GM12878 (cell line): Measurements from ENCODE around the gene HOXA10. TPM values are rescaled to one million over a fixed set of nuclear protein-coding genes. Genes with fewer than 3 reads are reported as not detected.

ENCODE experiments used
- ATAC-seq: fragments of 200-7000 bp; cut with Tn5 transposase; 3 replicates; pipeline ENCODE4 v1.9.1; 2020; ENCODE audit warnings: mild to moderate bottlenecking, moderate library complexity
- BruUV-seq: library from RNA; stranded (reverse); fragments of 400-500 nt; replicated peaks from 2 replicates; lab custom pipeline; 2021; lab: Mats Ljungman, UMichigan
- CTCF ChIA-PET: fragments of 300-600 bp; sonication (Branson Sonifier 250); formaldehyde crosslinking; extraction: SDS; loops from one replicate; lab custom pipeline; 2021; ENCODE audit warnings: inconsistent platforms; lab: Yijun Ruan, JAX
- POLR2A ChIA-PET: fragments of 350-600 bp; formaldehyde crosslinking; extraction: SDS; loops from one replicate; lab custom pipeline; 2021; ENCODE audit warnings: inconsistent platforms; lab: Charles Lee
- RAD21 ChIA-PET: fragments of 300-600 bp; sonication (Branson Sonifier 250); formaldehyde crosslinking; loops from one replicate; lab custom pipeline; 2023; ENCODE audit warnings: antibody characterized with exemption; ENCODE audit not compliant: unreplicated experiment; lab: Charles Lee
- SMC1A ChIA-PET: fragments of 300-600 bp; sonication (Branson Sonifier 250); formaldehyde crosslinking; loops from one replicate; lab custom pipeline; 2023; ENCODE audit not compliant: unreplicated experiment, uncharacterized antibody; lab: Charles Lee
- DNase-seq: peaks from one replicate; pipeline ENCODE4 v3.0.0-alpha.2; 2011; ENCODE audit warnings: low read depth, low spot score
- FAIRE-seq: peaks from 3 replicates; lab custom pipeline; 2011; peaks lifted over from hg19 to GRCh38; lab: Jason Lieb, UNC
- H2AFZ ChIP-seq: 2 replicates; pipeline ENCODE4 v1.6.0; 2011; ENCODE audit warnings: low read depth, low read length, control low read depth; ENCODE audit not compliant: control insufficient read depth
- H3K27ac ChIP-seq: 2 replicates; pipeline ENCODE4 v1.5.1; 2011; ENCODE audit warnings: control low read depth; ENCODE audit not compliant: control insufficient read depth, insufficient read depth
- H3K27me3 ChIP-seq, 2 experiments: replicated peaks in 1 of 2; 2 replicates each; pipeline versions ENCODE4 v1.6.0 to v1.6.1; 2011; ENCODE audit warnings: low read length in 1 of 2; ENCODE audit not compliant: control insufficient read depth in 2 of 2, insufficient read depth in 2 of 2
- H3K36me3 ChIP-seq, 2 experiments: 2 replicates each; pipeline ENCODE4 v1.5.1; 2011; ENCODE audit warnings: low read length in 1 of 2; ENCODE audit not compliant: control insufficient read depth in 2 of 2, insufficient read depth in 2 of 2
- H3K4me1 ChIP-seq: 2 replicates; pipeline ENCODE4 v1.6.1; 2011; ENCODE audit warnings: mild to moderate bottlenecking, low read length, moderate library complexity, mixed read lengths; ENCODE audit not compliant: control insufficient read depth, insufficient read depth
- H3K4me2 ChIP-seq: 2 replicates; pipeline ENCODE4 v1.6.0; 2011; ENCODE audit warnings: control low read depth; ENCODE audit not compliant: control insufficient read depth, insufficient read depth
- H3K4me3 ChIP-seq: fragments of 200-600 bp; sonication (generic); 2 replicates; pipeline ENCODE4 v1.5.1; 2016
- H3K79me2 ChIP-seq: 2 replicates; pipeline ENCODE4 v1.6.0; 2011; ENCODE audit warnings: low read length; ENCODE audit not compliant: control insufficient read depth, insufficient read depth
- H3K9ac ChIP-seq: 2 replicates; pipeline ENCODE4 v1.8.0; 2011; ENCODE audit warnings: low read length, control low read depth, mixed read lengths; ENCODE audit not compliant: control insufficient read depth, insufficient read depth
- H3K9me3 ChIP-seq: replicated peaks from 3 replicates; pipeline ENCODE4 v1.5.1; 2011; ENCODE audit warnings: mild to moderate bottlenecking, low read length; ENCODE audit not compliant: control insufficient read depth, insufficient read depth
- H4K20me1 ChIP-seq: 2 replicates; pipeline ENCODE4 v1.6.0; 2011; ENCODE audit not compliant: control insufficient read depth, insufficient read depth
- ATF3 ChIP-seq: IDR thresholded peaks from 2 replicates; pipeline ENCODE4 v1.6.1; 2011; ENCODE audit warnings: low read depth, mild to moderate bottlenecking, low read length, moderate library complexity, borderline replicate concordance; ENCODE audit errors: extremely low read depth
- CHD2 ChIP-seq: IDR thresholded peaks from 2 replicates; pipeline ENCODE4 v1.6.1; 2011; ENCODE audit warnings: low read depth, low read length, improper control_type of control experiment, borderline replicate concordance
- CREM ChIP-seq: IDR thresholded peaks from 2 replicates; pipeline ENCODE4 v1.6.1; 2014; ENCODE audit warnings: antibody characterized with exemption, low read depth
- ESRRA ChIP-seq: IDR thresholded peaks from 2 replicates; pipeline ENCODE4 v1.6.1; 2012; ENCODE audit warnings: mild to moderate bottlenecking, low read length, improper control_type of control experiment
- GATAD2B ChIP-seq: fragments of 450-650 bp; conservative IDR thresholded peaks from 2 replicates; pipeline ENCODE4 v1.6.1; 2017; ENCODE audit warnings: low read depth, mild to moderate bottlenecking, moderate library complexity
- LARP7 ChIP-seq: fragments of 450-650 bp; IDR thresholded peaks from 2 replicates; pipeline ENCODE4 v1.6.1; 2017; ENCODE audit warnings: mild to moderate bottlenecking
- MLLT1 ChIP-seq: fragments of 450-650 bp; IDR thresholded peaks from 2 replicates; pipeline ENCODE4 v1.6.1; 2016; ENCODE audit warnings: mild to moderate bottlenecking
- POLR2AphosphoS2 ChIP-seq: IDR thresholded peaks from 2 replicates; pipeline ENCODE4 v1.6.1; 2011; ENCODE audit warnings: low read depth, mild to moderate bottlenecking, low read length, improper control_type of control experiment, moderate library complexity
- SIX5 ChIP-seq: IDR thresholded peaks from 2 replicates; pipeline ENCODE4 v1.6.1; 2011; ENCODE audit warnings: mild to moderate bottlenecking, low read depth, low read length, moderate library complexity; ENCODE audit not compliant: severe bottlenecking
- STAT1 ChIP-seq: fragments of 450-650 bp; conservative IDR thresholded peaks from 2 replicates; pipeline ENCODE4 v1.6.1; 2014; ENCODE audit warnings: antibody characterized with exemption, mild to moderate bottlenecking
- TARDBP ChIP-seq: IDR thresholded peaks from 2 replicates; pipeline ENCODE4 v1.6.1; 2016; ENCODE audit warnings: borderline replicate concordance
- ZBTB40 ChIP-seq: fragments of 450-650 bp; IDR thresholded peaks from 2 replicates; pipeline ENCODE4 v1.6.1; 2016; ENCODE audit warnings: mild to moderate bottlenecking, moderate library complexity, borderline replicate concordance
- WGBS: methylation state at CpG from one replicate; pipeline ENCODE4 v1.1.6; 2016; ENCODE audit warnings: low lambda C conversion rate; ENCODE audit not compliant: insufficient replicate concordance, insufficient coverage; ENCODE audit errors: missing lambda C conversion rate; 5-methylcytosine and 5-hydroxymethylcytosine counted together
- in situ Hi-C: fragments of 300-500 bp; cut with MboI; formaldehyde crosslinking; loops from 9 replicates; pipeline ENCODE4 v1.14.3; 2018; ENCODE audit warnings: mixed read lengths
- intact Hi-C: fragments of 100-400 bp; cut with micrococcal nuclease; formaldehyde crosslinking; loops from one replicate; pipeline ENCODE4 v1.14.2; 2022; ENCODE audit not compliant: unreplicated experiment
- polyA plus RNA-seq, 11 experiments: library from polyadenylated mRNA; depleted of rRNA in 4 of 11; unstranded in 6 of 11; stranded (reverse) in 5 of 11; fragments of >200 nt; fragmentation: Nextera tagmentation in 4 of 11; fragmentation: Illumina TruSeq in 1 of 11; extraction: Ambion mirVana in 4 of 11; extraction: Trizol in 1 of 11; gene quantifications; 1 replicate in 1 of 11; 2 replicates in 10 of 11; pipeline versions ENCODE4 v1.2.1 to v1.2.3, GENCODE V29; 2011 to 2016; ENCODE audit warnings: inconsistent platforms in 2 of 11, missing spikeins in 2 of 11, low read depth in 1 of 11
- total RNA-seq, 4 experiments: library from RNA; depleted of rRNA in 3 of 4; stranded (reverse); fragments of >200 nt in 3 of 4; fragmentation: Illumina TruSeq in 1 of 4; extraction: Trizol in 1 of 4; gene quantifications; 2 replicates each; pipeline versions ENCODE4 v1.2.1 to v1.2.3, GENCODE V29; 2013 to 2021

Gene HOXA10
- total and polyA plus RNA-seq, 10 of the 15 experiments (the other 5 are each of a cell fraction or from before 2014, with no cell fraction given): not detected

GRCh38 chr7:27138472-27138871, 35.6 kb downstream of the HOXA10 start (continued):
- TF ChIP-seq MLLT1 (no peak), SIX5 (no peak), STAT1 (no peak), POLR2AphosphoS2 (no peak), LARP7 (no peak), TARDBP (no peak), GATAD2B (no peak), ESRRA (no peak), CHD2 (no peak)

GRCh38 chr7:27137640-27138315, 36.3 kb downstream of the HOXA10 start:
- ATAC-seq: no peak

More at GRCh38 chr7:27137640-27138315, 36.3 kb downstream of the HOXA10 start:
- Histone ChIP-seq H3K27ac (no peak overlapping the region), H4K20me1 (no peaks in the 10 kb centered on the region), H3K27me3 (peaks cover 0 to 7% of the 10 kb centered on the region in 2 experiments; a peak in 2 of 4 replicates), H3K9ac (no peak overlapping the region), H3K4me3 (no peak overlapping the region), H3K4me1 (no peaks in the 10 kb centered on the region; the same call in 1 of the 2 replicates), H3K9me3 (no peaks in the 10 kb centered on the region), H2AFZ (no peak overlapping the region), H3K4me2 (no peak overlapping the region), H3K79me2 (no peaks in the 10 kb centered on the region), H3K36me3 (no peaks in the 10 kb centered on the region)
- FAIRE-seq: no peak
- 80% methylated on average over 2 of the region's 2 CpGs for WGBS
- ChIA-PET POLR2A (no interaction called here), SMC1A (no interaction called here), RAD21 (no interaction called here), CTCF (no interaction called here)
- intact Hi-C loops: no loop called here
- BruUV-seq: no TSS peak
- in situ Hi-C loops: no loop called here
- no peak for DNase-seq
- TF ChIP-seq CREM (no peak), LARP7 (no peak), ZBTB40 (no peak), ATF3 (no peak)
